Smooth muscle cell (in vitro differentiated cells): ENCODE data around the gene DCANP1. TPM values are rescaled to one million over a fixed set of nuclear protein-coding genes. Genes with fewer than 3 reads are reported as not detected.
A peak's percentile ranks its signal among the peaks of the same experiment; 100 is the strongest.

Experiments used
- DNase-seq: peaks from one replicate; lab custom pipeline; 2025; ENCODE audit not compliant: unreplicated experiment; lab: John Stamatoyannopoulos, UW
- H2AFZ ChIP-seq: fragments of 200-600 bp; sonication (generic); 2 replicates; pipeline ENCODE4 v1.6.0; 2016; ENCODE audit warnings: antibody characterized with exemption, low read depth, mild to moderate bottlenecking
- H3F3A ChIP-seq: fragments of 200-600 bp; sonication (generic); 2 replicates; pipeline ENCODE4 v1.6.0; 2017; ENCODE audit warnings: antibody characterized with exemption, low read depth
- H3K27ac ChIP-seq: fragments of 200-600 bp; sonication (generic); 2 replicates; pipeline ENCODE4 v1.5.1; 2016; ENCODE audit warnings: low read depth, mild to moderate bottlenecking
- H3K27me3 ChIP-seq: fragments of 200-600 bp; sonication (generic); 2 replicates; pipeline ENCODE4 v1.6.1; 2016; ENCODE audit warnings: low read depth, mild to moderate bottlenecking
- H3K36me3 ChIP-seq: fragments of 200-600 bp; sonication (generic); 2 replicates; pipeline ENCODE4 v1.5.1; 2016; ENCODE audit warnings: low read depth
- H3K4me1 ChIP-seq: fragments of 200-600 bp; sonication (generic); 2 replicates; pipeline ENCODE4 v1.5.1; 2016; ENCODE audit warnings: low read depth
- H3K4me2 ChIP-seq: fragments of 200-600 bp; sonication (generic); 2 replicates; pipeline ENCODE4 v1.6.0; 2016; ENCODE audit warnings: mild to moderate bottlenecking
- H3K4me3 ChIP-seq: fragments of 200-600 bp; sonication (generic); 2 replicates; pipeline ENCODE4 v1.5.1; 2016; ENCODE audit warnings: mild to moderate bottlenecking
- H3K79me2 ChIP-seq: fragments of 200-600 bp; sonication (generic); 2 replicates; pipeline ENCODE4 v1.6.0; 2016; ENCODE audit warnings: low read depth, mild to moderate bottlenecking
- H3K9ac ChIP-seq: fragments of 200-600 bp; sonication (generic); 2 replicates; pipeline ENCODE4 v1.6.0; 2016; ENCODE audit warnings: low read depth
- H3K9me3 ChIP-seq: fragments of 200-600 bp; sonication (generic); replicated peaks from 2 replicates; pipeline ENCODE4 v1.5.1; 2016; ENCODE audit warnings: low read depth
- H4K20me1 ChIP-seq: fragments of 200-600 bp; sonication (generic); 2 replicates; pipeline ENCODE4 v1.6.0; 2016; ENCODE audit warnings: low read depth
- CTCF ChIP-seq: fragments of 200-600 bp; sonication (generic); IDR thresholded peaks from 2 replicates; pipeline ENCODE4 v1.5.1; 2017; ENCODE audit warnings: borderline replicate concordance, mild to moderate bottlenecking, antibody characterized with exemption; ENCODE audit not compliant: insufficient read depth, poor library complexity, severe bottlenecking
- WGBS: methylation state at CpG from one replicate; pipeline ENCODE4 v1.1.7; 2016; ENCODE audit warnings: low lambda C conversion rate; 5-methylcytosine and 5-hydroxymethylcytosine counted together
- polyA plus RNA-seq: library from polyadenylated mRNA; unstranded; fragments of >200 nt; fragmentation: Nextera tagmentation; extraction: Ambion mirVana; gene quantifications from 2 replicates; pipeline ENCODE4 v1.2.1, GENCODE V29; 2016
- total RNA-seq: library from RNA; depleted of rRNA; stranded (reverse); fragments of >200 nt; gene quantifications from 2 replicates; pipeline ENCODE4 v1.2.3, GENCODE V29; 2014

Gene DCANP1
- total and polyA plus RNA-seq, 2 experiments from 2014 or later, result not detected

- no peaks in the 10 kb centered on the region for H3K27me3 ChIP-seq
- H3K9me3 ChIP-seq, result no peaks in the 10 kb centered on the region
- no peaks in the 10 kb centered on the region for H3K79me2 ChIP-seq
- peak overlapping the region; percentile 86 for H3K27ac ChIP-seq
- no peaks in the 10 kb centered on the region for H3K36me3 ChIP-seq
- no peak for DNase-seq
- no peaks in the 10 kb centered on the region for H4K20me1 ChIP-seq
- H3K4me1 ChIP-seq, result peaks cover 4% of the 10 kb centered on the region
- no peak overlapping the region for H3K4me3 ChIP-seq
- WGBS, result 50% methylated on average over 9 of the region's 9 CpGs
- no peak overlapping the region for H2AFZ ChIP-seq
- H3K4me2 ChIP-seq, result peak overlapping the region; percentile 11
- peak overlapping the region; percentile 61 for H3K9ac ChIP-seq
- TF ChIP-seq CTCF, result no peak
- H3F3A ChIP-seq, result peaks cover 8% of the 10 kb centered on the region
Observed at GRCh38 chr5:135448791-135449507, 1.8 kb upstream of the DCANP1 start.

GRCh38 chr5:135448071-135448739, 1.1 kb upstream of the DCANP1 start:
- H3K27me3 ChIP-seq, result no peaks in the 10 kb centered on the region
- H3K27ac ChIP-seq, result peak overlapping the region; percentile 86
- no peak for DNase-seq
- peak overlapping the region; percentile 24 for H3K4me2 ChIP-seq
- no peak overlapping the region for H2AFZ ChIP-seq
- H4K20me1 ChIP-seq, result no peaks in the 10 kb centered on the region
- H3K36me3 ChIP-seq, result no peaks in the 10 kb centered on the region
- peaks cover 11% of the 10 kb centered on the region for H3K4me1 ChIP-seq
- WGBS, result 43% methylated on average over 9 of the region's 9 CpGs
- H3K9me3 ChIP-seq, result no peaks in the 10 kb centered on the region
- no peak overlapping the region for H3K4me3 ChIP-seq
- peak overlapping the region; percentile 61 for H3K9ac ChIP-seq
- H3K79me2 ChIP-seq, result no peaks in the 10 kb centered on the region
- no peak for TF ChIP-seq CTCF
- peaks cover 8% of the 10 kb centered on the region for H3F3A ChIP-seq

- 66% methylated on average over 7 of the region's 7 CpGs for WGBS
- no peaks in the 10 kb centered on the region for H3K27me3 ChIP-seq
- H3K4me3 ChIP-seq, result no peak overlapping the region
- H3K9me3 ChIP-seq, result no peaks in the 10 kb centered on the region
- H3K27ac ChIP-seq, result no peak overlapping the region
- peaks cover 18% of the 10 kb centered on the region for H3K4me1 ChIP-seq
- no peak overlapping the region for H3K4me2 ChIP-seq
- no peak overlapping the region for H3K9ac ChIP-seq
- peaks cover 8% of the 10 kb centered on the region for H3F3A ChIP-seq
- no peak overlapping the region for H2AFZ ChIP-seq
- H3K36me3 ChIP-seq, result no peaks in the 10 kb centered on the region
- DNase-seq, result no peak
- no peak for TF ChIP-seq CTCF
- H4K20me1 ChIP-seq, result no peaks in the 10 kb centered on the region
- no peaks in the 10 kb centered on the region for H3K79me2 ChIP-seq
Observed at GRCh38 chr5:135446615-135447014, 533 bp downstream of the DCANP1 start.

- no peaks in the 10 kb centered on the region for H3K9me3 ChIP-seq
- DNase-seq, result no peak
- 92% methylated on average over 9 of the region's 9 CpGs for WGBS
- no peaks in the 10 kb centered on the region for H4K20me1 ChIP-seq
- no peak overlapping the region for H3K9ac ChIP-seq
- H3K4me3 ChIP-seq, result no peak overlapping the region
- TF ChIP-seq CTCF, result no peak
- H3K79me2 ChIP-seq, result no peaks in the 10 kb centered on the region
- H2AFZ ChIP-seq, result no peak overlapping the region
- peaks cover 8% of the 10 kb centered on the region for H3F3A ChIP-seq
- H3K4me1 ChIP-seq, result peaks cover 18% of the 10 kb centered on the region
- H3K36me3 ChIP-seq, result no peaks in the 10 kb centered on the region
- no peak overlapping the region for H3K27ac ChIP-seq
- H3K4me2 ChIP-seq, result no peak overlapping the region
- no peaks in the 10 kb centered on the region for H3K27me3 ChIP-seq
Observed at GRCh38 chr5:135446206-135446605, 942 bp downstream of the DCANP1 start.
